K562 (cell line): ENCODE data around the gene CPSF4L. TPM values are rescaled to one million over a fixed set of nuclear protein-coding genes. Genes with fewer than 3 reads are reported as not detected.

ENCODE experiments used
- FOXJ3 ChIP-seq: sonication (generic); formaldehyde crosslinking; IDR thresholded peaks from 2 replicates; pipeline ENCODE4 v1.4.0; 2020; ENCODE audit warnings: mild to moderate bottlenecking, missing genetic modification reagents
- MIER1 ChIP-seq: fragments of 450-650 bp; IDR thresholded peaks from 2 replicates; pipeline ENCODE4 v1.6.1; 2016; ENCODE audit warnings: antibody characterized with exemption, mild to moderate bottlenecking, low read depth
- NFE2 ChIP-seq: IDR thresholded peaks from 2 replicates; pipeline ENCODE4 v1.6.1; 2014; ENCODE audit warnings: antibody characterized with exemption, low read depth
- NR0B1 ChIP-seq: fragments of 450-650 bp; IDR thresholded peaks from one replicate; pipeline ENCODE4 v1.6.1; 2018; ENCODE audit warnings: mild to moderate bottlenecking, moderate library complexity; ENCODE audit not compliant: partially characterized antibody
- NR2C1 ChIP-seq, 2 experiments: fragments of 450-650 bp; IDR thresholded peaks; 2 replicates each; pipeline ENCODE4 v1.6.1; 2017; ENCODE audit warnings: mild to moderate bottlenecking in 2 of 2, antibody characterized with exemption in 1 of 2, inconsistent platforms in 1 of 2, missing compliant biosample characterization in 1 of 2, missing genetic modification characterization in 1 of 2
- PCBP1 ChIP-seq: fragments of 200-400 bp; formaldehyde crosslinking; IDR thresholded peaks from 2 replicates; pipeline ENCODE4 v1.6.1; 2018; ENCODE audit warnings: mild to moderate bottlenecking, low read depth, low read length; ENCODE audit not compliant: poor library complexity, severe bottlenecking
- SNAPC5 ChIP-seq: fragments of 250-450 bp; sonication (Bioruptor Pico); IDR thresholded peaks from 2 replicates; pipeline ENCODE4 v1.8.0; 2021; ENCODE audit warnings: moderate library complexity, mild to moderate bottlenecking, inconsistent platforms
- SRSF3 ChIP-seq: fragments of 200-400 bp; formaldehyde crosslinking; IDR thresholded peaks from 2 replicates; pipeline ENCODE4 v1.6.1; 2016; ENCODE audit warnings: mild to moderate bottlenecking, low read length, moderate library complexity; ENCODE audit not compliant: insufficient read depth
- ZBTB26 ChIP-seq: fragments of 450-650 bp; formaldehyde crosslinking; IDR thresholded peaks from 2 replicates; pipeline ENCODE4 v1.4.0; 2022; ENCODE audit warnings: missing genetic modification characterization
- ZKSCAN1 ChIP-seq: fragments of 150-350 bp; IDR thresholded peaks from 2 replicates; pipeline ENCODE4 v1.6.1; 2016; ENCODE audit warnings: low read depth, low read length
- ZMIZ1 ChIP-seq, 2 experiments: fragments of 150-350 bp in 1 of 2; IDR thresholded peaks; 2 replicates each; pipeline ENCODE4 v1.6.1; 2012 to 2016; ENCODE audit warnings: low read depth in 2 of 2, low read length in 2 of 2, mild to moderate bottlenecking in 1 of 2, moderate library complexity in 1 of 2
- ZNF12 ChIP-seq: sonication (generic); formaldehyde crosslinking; IDR thresholded peaks from 2 replicates; pipeline ENCODE4 v1.4.0; 2020; ENCODE audit warnings: mild to moderate bottlenecking, missing genetic modification reagents
- ZNF146 ChIP-seq: IDR thresholded peaks from one replicate; pipeline ENCODE4 v1.6.1; 2018; ENCODE audit warnings: missing compliant biosample characterization; ENCODE audit not compliant: unreplicated experiment
- ZNF707 ChIP-seq: fragments of 250-450 bp; sonication (Bioruptor Pico); conservative IDR thresholded peaks from 2 replicates; pipeline ENCODE4 v1.8.0; 2022; ENCODE audit warnings: inconsistent platforms, mild to moderate bottlenecking, moderate library complexity
- polyA plus RNA-seq, 8 experiments: library from polyadenylated mRNA; depleted of rRNA in 4 of 8; stranded (reverse) in 5 of 8; unstranded in 3 of 8; fragments of >200 nt; fragmentation: Nextera tagmentation in 2 of 8; fragmentation: Illumina TruSeq in 1 of 8; extraction: Ambion mirVana in 2 of 8; extraction: Trizol in 1 of 8; gene quantifications; 2 replicates each; pipeline versions ENCODE4 v1.2.1 to v1.2.3, GENCODE V29; 2011 to 2014; ENCODE audit warnings: inconsistent platforms in 1 of 8, missing spikeins in 1 of 8
- total RNA-seq, 7 experiments: library from RNA; depleted of rRNA in 6 of 7; stranded (reverse); fragments of >200 nt in 6 of 7; fragmentation: Illumina TruSeq in 2 of 7; extraction: Trizol in 2 of 7; gene quantifications; 2 replicates each; pipeline versions ENCODE4 v1.2.1 to v1.2.3, GENCODE V29; 2011 to 2021; ENCODE audit warnings: low replicate concordance in 1 of 7

CPSF4L gene
- total and polyA plus RNA-seq, 9 of the 15 experiments (the other 6 are each of a cell fraction or from before 2014, with no cell fraction given), result not detected

- TF ChIP-seq NR0B1 (no peak), ZBTB26 (CRISPR knock-in tag) (no peak), ZNF707 (CRISPR knock-in tag) (no peak), NR2C1 (IDR thresholded peaks at IDR 0.05) (no peak; the same call in 1 of the 2 replicates), NR2C1 (tag; IDR thresholded peaks at IDR 0.05) (peak; percentile 31; the same call in 1 of the 2 replicates), MIER1 (no peak), ZMIZ1 (IDR thresholded peaks at IDR 0.05; ENCODE audit: low read depth in 2 of 2, low read length in 2 of 2) (no peak), ZNF146 (CRISPR knock-in tag) (no peak), NFE2 (peak; percentile 29; the same call in 1 of the 2 replicates), SNAPC5 (CRISPR knock-in tag) (no peak), PCBP1 (no peak), ZNF12 (CRISPR knock-in tag) (no peak), SRSF3 (no peak), ZKSCAN1 (no peak; the same call in 1 of the 2 replicates), FOXJ3 (CRISPR knock-in tag) (no peak)
These were observed 46.5 kb upstream of the CPSF4L start (continued) for GRCh38 chr17:73308017-73308823.
